Measurements from ENCODE around the gene CCDC81.
"Not testable (repeated sequence)": the region's sequence is repeated elsewhere in the genome, so short reads cannot be mapped to it uniquely, and the experiment has no call there.

CCDC81 gene

GRCh38 chr11:86374586-86374985, at the start of gene CCDC81:
TSS of gene CCDC81 (plus strand) at chr11:86374887. CDS start at chr11:86375164, 277 bp downstream.
- no peak for DNase-seq

- DNase-seq, result no peak
Measured at GRCh38 chr11:86335131-86335767, 39.4 kb upstream of the CCDC81 start.

- no peak for DNase-seq
Measured at GRCh38 chr11:86337227-86337626, 37.5 kb upstream of the CCDC81 start.

GRCh38 chr11:86341382-86341781, 33.3 kb upstream of the CCDC81 start:
- no peak for DNase-seq

GRCh38 chr11:86346513-86346912, 28.2 kb upstream of the CCDC81 start:
- no peak for DNase-seq

- no peak for DNase-seq
Measured at GRCh38 chr11:86355256-86355655, 19.4 kb upstream of the CCDC81 start.

- not testable (repeated sequence) for DNase-seq
Measured at GRCh38 chr11:86357412-86357811, 17.3 kb upstream of the CCDC81 start.

- DNase-seq, result no peak
Measured at GRCh38 chr11:86358720-86359119, 16.0 kb upstream of the CCDC81 start.

GRCh38 chr11:86360775-86361395, 13.8 kb upstream of the CCDC81 start:
- no peak for DNase-seq

GRCh38 chr11:86363424-86363823, 11.3 kb upstream of the CCDC81 start:
- no peak for DNase-seq

- DNase-seq, result no peak
Measured at GRCh38 chr11:86365546-86365945, 9.1 kb upstream of the CCDC81 start.

- no peak for DNase-seq
Measured at GRCh38 chr11:86369668-86370067, 5.0 kb upstream of the CCDC81 start.

- no peak for DNase-seq
Measured at GRCh38 chr11:86370171-86370570, 4.5 kb upstream of the CCDC81 start.

- DNase-seq, result no peak
Measured at GRCh38 chr11:86370922-86371594, 3.6 kb upstream of the CCDC81 start.

- no peak for DNase-seq
Measured at GRCh38 chr11:86372041-86372440, 2.6 kb upstream of the CCDC81 start.

- DNase-seq, result no peak
Measured at GRCh38 chr11:86372586-86372985, 2.1 kb upstream of the CCDC81 start.

GRCh38 chr11:86374069-86374468, 618 bp upstream of the CCDC81 start:
- DNase-seq, result no peak

GRCh38 chr11:86377972-86378371, 3.3 kb downstream of the CCDC81 start:
- no peak for DNase-seq

- DNase-seq, result no peak
Measured at GRCh38 chr11:86380295-86381059, 5.8 kb downstream of the CCDC81 start.

GRCh38 chr11:86383041-86383955, 8.6 kb downstream of the CCDC81 start:
- no peak for DNase-seq

- DNase-seq, result no peak
Measured at GRCh38 chr11:86386283-86386682, 11.6 kb downstream of the CCDC81 start.

- DNase-seq, result no peak
Measured at GRCh38 chr11:86386746-86387145, 12.1 kb downstream of the CCDC81 start.

Data from NCI-H1694 treated with DMSO at 0.1 percent for 48 hours (cell line).